GM18861 (cell line): ENCODE results near the gene RANGAP1.

ENCODE experiments used
- ATAC-seq: cut with Tn5 transposase; IDR thresholded peaks from one replicate; pipeline ENCODE4 v1.9.1; 2021; ENCODE audit not compliant: unreplicated experiment

RANGAP1 gene

GRCh38 chr22:41204066-41204465, 81.9 kb downstream of the RANGAP1 start:
- ATAC-seq, result no peak

DNA sequence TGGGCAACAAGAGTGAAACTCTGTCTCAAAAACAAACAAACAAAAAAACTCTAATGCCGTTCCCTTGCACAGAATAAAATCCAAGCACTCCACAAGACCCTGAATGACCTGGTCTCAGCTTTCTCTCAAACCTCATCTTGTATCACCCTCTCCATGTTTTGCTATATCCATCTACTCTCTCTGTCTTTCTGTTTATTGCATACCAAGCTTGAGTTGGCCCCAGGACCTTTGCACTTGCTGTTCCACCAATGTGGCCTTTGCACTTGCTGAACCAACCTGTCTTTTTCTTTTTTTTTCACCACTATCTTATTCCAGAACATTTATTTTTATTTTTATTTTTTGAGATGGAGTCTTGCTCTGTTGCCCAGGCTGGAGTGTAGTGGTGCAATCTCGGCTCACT, 82.9 kb downstream of the RANGAP1 start:
- ATAC-seq, result no peak

DNA sequence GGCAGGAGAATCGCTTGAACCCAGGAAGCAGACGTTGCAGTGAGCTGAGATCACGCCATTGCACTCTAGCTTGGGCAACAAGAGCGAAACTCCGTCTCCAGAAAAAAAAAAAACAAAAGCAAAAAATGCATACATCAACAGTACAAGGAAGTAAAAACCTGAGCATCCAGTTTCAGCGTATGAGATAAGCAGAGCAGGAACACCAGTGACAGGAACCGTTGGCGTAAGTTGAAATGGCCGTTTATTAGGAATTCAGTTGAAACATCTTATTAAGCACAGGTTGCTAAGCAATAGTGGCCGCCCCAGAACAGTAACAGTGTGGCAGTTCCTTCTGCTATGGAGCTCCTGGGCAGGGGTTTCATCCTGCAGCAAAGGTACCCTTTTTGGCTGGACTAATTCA, 84.8 kb downstream of the RANGAP1 start:
- no peak for ATAC-seq

GRCh38 chr22:41198027-41198580, 87.9 kb downstream of the RANGAP1 start:
- ATAC-seq, result no peak

GRCh38 chr22:41197038-41197972, 88.7 kb downstream of the RANGAP1 start:
- ATAC-seq, result peak; percentile 49
